ENCODE measurements around the gene RREB1.

The RREB1 gene

DNA sequence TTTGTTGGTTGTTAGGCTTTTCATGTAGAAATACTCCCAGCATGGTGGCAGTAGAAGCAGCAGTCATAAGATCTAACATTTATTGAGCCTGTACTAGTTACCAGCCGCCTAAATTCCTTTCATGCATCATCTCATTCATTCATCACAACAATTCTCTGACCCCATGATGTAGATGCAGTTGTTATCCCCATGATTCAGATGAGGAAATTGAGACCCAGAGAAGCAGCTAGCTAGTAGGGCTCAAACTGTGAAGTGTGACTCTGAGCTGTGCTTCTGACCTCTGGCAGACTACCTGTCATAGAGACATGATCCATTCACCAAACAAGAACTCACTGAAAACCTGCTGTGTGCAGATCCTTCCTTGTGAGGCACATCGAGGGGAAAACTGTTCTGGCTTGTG, 16.9 kb downstream of the RREB1 start:
- DNase-seq = no peak

GRCh38 chr6:7125290-7125689, 17.5 kb downstream of the RREB1 start:
- no peak for DNase-seq

GRCh38 chr6:7126754-7127153, 19.0 kb downstream of the RREB1 start:
- peak; percentile 61 for DNase-seq

- DNase-seq = no peak
Observed at GRCh38 chr6:7127680-7128079, 19.9 kb downstream of the RREB1 start.

DNA sequence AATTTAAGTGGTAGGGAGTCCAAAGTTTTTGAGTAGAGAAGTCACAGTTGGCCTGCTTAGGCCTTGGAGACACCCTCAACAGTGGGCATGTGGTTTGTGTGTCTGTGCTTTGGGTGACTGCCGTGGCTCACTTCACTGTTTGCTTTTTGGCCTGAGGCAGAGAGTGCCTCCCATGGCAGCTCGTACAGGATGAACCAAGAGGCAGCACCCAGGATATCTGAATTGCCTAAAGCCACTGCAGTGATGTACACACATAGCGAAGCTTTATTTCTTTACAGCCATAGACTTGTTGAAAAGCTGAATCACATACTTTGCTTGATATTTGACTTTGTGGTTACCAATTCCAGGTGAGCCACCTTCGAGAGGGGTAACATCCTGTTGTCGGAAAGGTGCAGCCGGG, 21.6 kb downstream of the RREB1 start:
- no peak for DNase-seq

DNA sequence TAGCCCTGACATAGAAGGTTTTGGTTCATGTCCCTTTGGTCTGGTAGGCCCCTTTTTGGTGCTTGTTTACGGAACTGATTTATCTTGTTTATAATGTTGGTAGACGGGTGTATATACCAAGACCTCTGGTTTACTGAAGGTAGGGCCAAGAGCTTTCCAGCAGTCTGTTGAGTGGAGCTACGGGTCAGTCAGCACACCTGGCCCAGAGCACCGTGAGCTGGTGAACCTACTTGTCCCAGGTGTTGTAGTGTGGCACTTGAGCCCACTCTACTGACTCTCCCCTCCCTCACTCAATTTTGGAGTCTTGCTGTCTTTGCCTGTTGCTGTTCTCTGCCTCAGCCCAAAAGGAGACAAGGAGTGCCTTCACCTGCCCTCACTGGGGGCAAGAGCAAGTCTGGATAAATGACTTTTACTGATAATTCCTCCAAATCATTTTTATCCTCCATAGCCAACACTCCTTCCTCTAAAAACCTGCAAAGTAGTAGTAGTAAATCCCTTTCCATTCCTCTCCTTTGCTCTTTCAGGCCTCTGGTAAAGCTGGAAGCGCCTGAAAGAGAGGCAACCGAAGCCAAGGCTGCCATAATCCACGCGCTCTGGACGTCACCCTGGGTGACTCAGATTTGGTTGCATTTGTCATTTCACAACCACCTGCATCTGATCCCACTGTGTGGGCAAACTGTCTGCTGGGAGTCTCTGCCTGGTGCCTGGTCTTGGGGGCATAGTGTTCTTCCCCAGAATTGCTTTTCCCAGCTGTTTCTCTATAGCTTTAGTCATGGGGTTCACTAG, 22.2 kb downstream of the RREB1 start:
- no peak for DNase-seq

GRCh38 chr6:7131390-7131789, 23.6 kb downstream of the RREB1 start:
- no peak for DNase-seq

GRCh38 chr6:7132398-7133035, 24.8 kb downstream of the RREB1 start:
- no peak for DNase-seq

DNA sequence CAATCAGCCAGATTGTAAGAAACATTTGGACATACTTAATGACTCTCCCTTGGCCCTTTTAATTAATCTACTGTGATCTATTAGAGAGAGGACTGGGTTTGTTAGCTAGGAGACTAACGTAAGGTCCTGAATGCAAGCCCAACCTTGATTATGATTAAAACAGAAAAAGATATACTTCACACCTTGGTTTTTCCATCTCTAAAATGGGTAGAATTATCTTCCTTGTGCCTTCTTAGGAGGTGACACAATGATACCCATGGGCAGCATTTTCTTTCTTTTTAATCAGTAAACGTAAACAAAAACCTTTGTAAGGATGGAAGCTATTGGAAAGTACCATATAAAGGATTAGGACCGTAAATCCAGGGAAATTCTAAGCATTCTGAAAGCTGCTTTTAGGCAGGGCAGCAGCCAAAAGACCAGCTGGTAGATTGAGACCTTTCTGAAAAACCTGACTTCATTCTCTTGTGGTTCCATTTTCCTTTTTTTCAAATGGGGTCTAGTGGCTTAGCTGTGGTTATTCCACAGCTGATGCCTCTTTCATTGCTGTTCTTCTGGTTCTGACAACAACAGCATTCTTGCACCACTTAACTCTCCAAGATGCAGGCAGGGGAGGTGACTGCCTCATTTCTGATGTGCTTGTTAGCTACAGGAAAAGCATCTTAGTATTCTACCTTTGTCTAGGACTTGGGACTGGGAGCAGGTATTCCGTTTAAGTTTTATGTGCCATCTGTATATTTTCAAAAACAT, 27.4 kb downstream of the RREB1 start:
- DNase-seq = no peak

GRCh38 chr6:7135755-7136154, 28.0 kb downstream of the RREB1 start:
- DNase-seq = peak; percentile 53

- no peak for DNase-seq
Observed at GRCh38 chr6:7136859-7137334, 29.1 kb downstream of the RREB1 start.

GRCh38 chr6:7137335-7138045, 29.7 kb downstream of the RREB1 start:
- peak; percentile 85 for DNase-seq

DNA sequence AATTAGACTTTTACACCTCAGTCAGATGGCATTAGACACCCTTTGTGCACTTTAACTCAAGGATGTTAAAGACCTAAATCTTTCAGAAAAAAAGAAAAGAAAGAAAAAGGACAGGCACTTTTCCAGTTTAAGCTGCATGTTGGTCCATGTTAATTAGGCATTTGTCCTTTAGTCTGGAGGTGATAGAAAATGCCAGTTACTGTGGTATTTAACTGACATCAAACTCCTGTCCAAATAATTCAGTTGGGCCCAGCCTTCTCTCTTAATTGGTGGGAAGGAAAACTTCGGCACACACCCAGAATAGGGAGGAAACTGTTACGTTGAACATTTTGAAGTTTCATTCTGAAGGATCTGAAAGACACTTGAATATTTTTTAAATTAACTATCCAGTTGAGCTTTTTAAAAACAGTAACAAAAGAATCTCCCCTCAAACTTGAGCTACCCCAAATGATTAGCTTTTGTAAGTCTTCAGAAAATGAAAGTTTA, 30.3 kb downstream of the RREB1 start:
- DNase-seq = peak; percentile 76

DNA sequence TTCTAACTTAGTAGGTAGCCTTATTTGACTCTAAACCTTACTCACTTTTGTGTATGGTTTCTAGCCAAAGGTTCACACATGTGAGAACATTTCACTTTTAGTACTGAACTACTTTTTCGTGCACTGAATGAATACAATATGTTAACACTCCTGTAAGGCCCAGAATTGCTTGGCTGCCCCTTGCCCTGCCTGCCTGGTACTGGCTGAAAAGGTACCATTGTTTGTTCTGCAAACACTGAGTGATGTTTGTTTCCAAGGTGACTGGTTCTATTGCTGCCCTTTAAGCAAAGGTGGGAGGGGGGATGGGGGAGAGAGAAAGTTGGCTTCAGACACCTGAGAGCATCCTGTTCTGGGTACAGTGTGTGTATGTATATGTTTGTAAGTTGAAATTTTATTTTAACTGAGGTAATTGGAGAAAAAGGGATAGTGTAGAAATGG, 31.2 kb downstream of the RREB1 start:
- no peak for DNase-seq

DNA sequence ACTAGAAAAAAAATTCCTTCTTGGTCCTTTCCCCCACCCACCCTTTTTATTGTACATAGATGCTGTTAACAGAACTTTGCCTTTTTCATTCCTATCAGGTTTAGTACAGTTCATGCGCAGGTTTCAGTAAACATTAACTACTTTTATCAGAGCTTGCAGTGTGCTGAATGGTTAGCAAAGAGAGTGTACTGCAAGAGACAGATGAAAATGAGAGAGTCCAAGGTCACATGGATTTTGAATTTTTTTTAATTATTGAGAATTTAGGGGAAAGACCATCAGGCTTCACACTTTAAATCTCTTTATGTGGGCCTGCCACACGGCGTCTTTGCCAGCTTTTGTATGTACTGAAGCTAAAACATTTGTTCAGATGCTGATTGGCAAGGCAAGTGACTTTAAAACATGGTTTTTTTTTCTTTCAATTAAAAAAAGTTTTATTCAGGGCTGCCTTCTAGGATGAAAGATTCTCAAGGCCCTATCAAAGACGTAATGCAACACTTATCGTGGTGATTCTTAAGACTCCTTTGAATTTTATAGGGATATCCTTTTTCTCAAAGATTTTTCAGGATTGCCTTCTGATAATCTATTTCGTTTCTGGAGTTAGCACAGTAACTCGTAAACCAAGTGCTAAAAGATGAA, 32.2 kb downstream of the RREB1 start:
- DNase-seq = peak; percentile 74

DNA sequence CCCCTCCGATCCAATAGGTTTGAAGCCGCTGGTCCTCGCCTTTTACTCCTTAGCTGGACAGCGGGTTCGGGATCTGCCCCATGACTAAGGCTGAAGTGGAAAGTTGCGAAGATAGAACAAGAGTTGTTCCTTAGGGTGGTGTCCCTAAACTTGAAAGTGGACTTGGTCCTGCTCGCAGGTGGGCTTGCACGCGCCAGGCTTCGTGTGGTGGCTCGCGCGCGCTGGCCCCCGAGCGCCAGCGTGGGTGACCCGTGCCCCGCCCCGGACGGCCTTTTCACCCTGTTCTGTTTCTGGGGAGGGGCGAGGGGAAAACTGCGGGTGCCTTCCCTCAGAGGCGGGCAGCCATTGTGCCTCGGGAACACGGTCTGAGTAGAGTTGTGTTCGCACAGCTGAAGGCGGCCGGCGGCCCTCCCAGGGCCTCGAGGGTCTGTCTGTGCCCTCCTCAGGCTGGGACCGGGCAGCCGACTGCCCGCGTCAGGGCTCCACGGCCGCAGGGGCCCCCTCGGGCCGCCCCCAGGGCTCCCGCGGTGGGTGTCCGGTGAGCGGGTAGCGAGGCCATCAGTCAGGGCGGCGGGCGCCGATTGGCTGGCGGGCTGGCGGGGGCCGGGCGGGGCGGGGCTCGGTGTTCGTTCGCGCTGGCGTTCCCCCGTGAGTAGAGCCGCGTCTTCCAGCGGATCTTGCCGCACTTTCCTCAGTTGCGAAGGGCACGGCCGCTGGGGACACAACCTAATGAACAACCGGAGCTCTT, 33.0 kb downstream of the RREB1 start:
- DNase-seq = peak; percentile 90

DNA sequence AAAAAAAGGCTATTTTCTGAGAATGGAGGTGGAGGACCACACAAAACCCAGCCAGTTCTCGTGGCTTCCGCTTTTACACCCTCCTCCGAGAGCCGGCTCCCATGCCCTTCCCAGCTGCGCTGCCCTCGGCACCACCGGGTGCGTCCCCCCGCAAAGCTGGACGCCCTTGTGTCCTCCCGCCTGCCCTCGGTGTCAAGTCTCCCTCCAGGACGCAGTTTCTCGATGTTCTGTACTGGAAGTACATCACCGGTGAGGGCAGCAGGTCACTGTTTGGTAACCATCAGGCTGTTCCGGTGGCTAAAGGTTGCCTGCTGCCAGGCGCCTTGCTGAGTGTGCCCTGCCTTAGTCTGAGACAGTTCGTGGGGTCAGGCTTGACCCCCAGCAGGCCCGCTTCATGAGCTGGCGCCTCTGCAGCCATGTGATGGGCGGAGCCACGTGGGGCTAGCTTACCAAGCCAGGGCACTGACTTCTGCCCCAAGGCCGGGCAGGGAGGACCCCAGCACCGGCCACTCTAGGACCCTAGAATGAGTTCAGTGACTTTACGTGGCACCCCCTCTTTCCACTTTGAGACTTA, 34.6 kb downstream of the RREB1 start:
- no peak for DNase-seq

- DNase-seq = no peak
Observed at GRCh38 chr6:7142918-7143475, 35.2 kb downstream of the RREB1 start.

DNA sequence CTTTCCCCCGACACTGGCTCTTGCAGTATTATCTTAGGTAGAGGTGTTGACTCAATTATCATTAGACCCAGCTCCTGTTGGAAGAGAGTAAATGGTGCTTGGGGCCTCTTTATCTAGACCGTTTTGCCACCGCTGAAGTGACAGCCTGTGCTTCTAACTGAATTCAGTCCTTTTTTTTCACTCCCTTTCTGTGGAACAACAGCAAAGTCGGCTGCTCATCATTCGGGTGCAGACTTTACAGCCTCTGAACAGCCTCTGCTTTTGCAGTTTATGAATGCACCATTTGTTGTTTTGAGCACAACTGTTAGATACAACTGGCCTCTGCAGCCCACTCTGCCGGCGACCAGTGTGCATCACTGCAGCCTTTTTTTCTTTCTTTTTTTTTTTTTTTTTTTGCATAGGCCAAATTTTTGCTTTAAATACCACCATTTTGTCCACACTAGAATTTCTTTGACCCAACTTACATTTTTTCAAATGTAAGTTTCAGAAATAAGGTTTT, 35.8 kb downstream of the RREB1 start:
- peak; percentile 90 for DNase-seq

GRCh38 chr6:7144872-7145584, 37.3 kb downstream of the RREB1 start:
- DNase-seq = peak; percentile 74
